ENCODE data around the gene MLIP. TPM values are rescaled to one million over a fixed set of nuclear protein-coding genes. Genes with fewer than 3 reads are reported as not detected.

MLIP gene
- total RNA-seq, 4 donors from 2014 or later, result 4.0 to 8.1 (median 4.2) TPM; not detected in 1

GRCh38 chr6:54102238-54102637 lies 9.0 kb upstream of the MLIP start:
- no peaks in the 10 kb centered on the region for H3K4me1 ChIP-seq
- no peak for DNase-seq
- no peaks in the 10 kb centered on the region for H3K36me3 ChIP-seq
- H3K27ac ChIP-seq, result no peak overlapping the region
- TF ChIP-seq POLR2A (IDR thresholded peaks at IDR 0.05), result no peak
- no peak for TF ChIP-seq CTCF (IDR thresholded peaks at IDR 0.05)
- intact Hi-C loops (cut with DNase I), result no loop called here
- no peaks in the 10 kb centered on the region for H3K27me3 ChIP-seq
- H3K9me3 ChIP-seq, result no peaks in the 10 kb centered on the region
- no peak overlapping the region for H3K4me3 ChIP-seq (replicated peaks in 1 of 3)
- 63 to 73% methylated on average over 1 of the region's 1 CpG for WGBS, 2 donors

- intact Hi-C loops (cut with DNase I), result no loop called here
- Histone ChIP-seq H3K9me3 (no peaks in the 10 kb centered on the region), H3K36me3 (no peaks in the 10 kb centered on the region), H3K4me1 (no peaks in the 10 kb centered on the region), H3K27me3 (no peaks in the 10 kb centered on the region), H3K27ac (no peak overlapping the region), H3K4me3 (replicated peaks in 1 of 3) (no peak overlapping the region)
- TF ChIP-seq POLR2A (IDR thresholded peaks at IDR 0.05) (no peak), CTCF (IDR thresholded peaks at IDR 0.05) (no peak)
- 82 to 84% methylated on average over 3 of the region's 3 CpGs for WGBS, 2 donors
- DNase-seq, result no peak
Measured at GRCh38 chr6:54103497-54103896, 7.7 kb upstream of the MLIP start.

GRCh38 chr6:54106727-54107126 lies 4.5 kb upstream of the MLIP start:
- no peak for DNase-seq
- H3K36me3 ChIP-seq, result no peaks in the 10 kb centered on the region
- no peaks in the 10 kb centered on the region for H3K27me3 ChIP-seq
- no peaks in the 10 kb centered on the region for H3K4me1 ChIP-seq
- intact Hi-C loops (cut with DNase I), result no loop called here
- H3K27ac ChIP-seq, result no peak overlapping the region
- no peak for TF ChIP-seq CTCF (IDR thresholded peaks at IDR 0.05)
- no peak for TF ChIP-seq POLR2A (IDR thresholded peaks at IDR 0.05)
- no peaks in the 10 kb centered on the region for H3K9me3 ChIP-seq
- no peak overlapping the region for H3K4me3 ChIP-seq (replicated peaks in 1 of 3)

- Histone ChIP-seq H3K27ac (no peak overlapping the region), H3K36me3 (no peaks in the 10 kb centered on the region), H3K4me1 (no peaks in the 10 kb centered on the region), H3K9me3 (no peaks in the 10 kb centered on the region), H3K27me3 (no peaks in the 10 kb centered on the region), H3K4me3 (replicated peaks in 1 of 3) (no peak overlapping the region)
- no peak for DNase-seq
- TF ChIP-seq CTCF (IDR thresholded peaks at IDR 0.05) (no peak), POLR2A (IDR thresholded peaks at IDR 0.05) (no peak)
- intact Hi-C loops (cut with DNase I), result no loop called here
- WGBS, 2 donors, result 75 to 82% methylated on average over 8 of the region's 8 CpGs
Measured at GRCh38 chr6:54107470-54108090, 3.7 kb upstream of the MLIP start.

GRCh38 chr6:54108271-54108670 lies 3.0 kb upstream of the MLIP start:
- DNase-seq, result no peak
- H3K27me3 ChIP-seq, result no peaks in the 10 kb centered on the region
- intact Hi-C loops (cut with DNase I), result no loop called here

More at GRCh38 chr6:54108271-54108670, 3.0 kb upstream of the MLIP start:
- Histone ChIP-seq H3K9me3 (no peaks in the 10 kb centered on the region), H3K27ac (no peak overlapping the region), H3K36me3 (no peaks in the 10 kb centered on the region), H3K4me1 (no peaks in the 10 kb centered on the region), H3K4me3 (replicated peaks in 1 of 3) (no peak overlapping the region)
- no peak for TF ChIP-seq CTCF (IDR thresholded peaks at IDR 0.05)
- no peak for TF ChIP-seq POLR2A (IDR thresholded peaks at IDR 0.05)
